Measurements from ENCODE around the gene TTPAL. TPM values are rescaled to one million over a fixed set of nuclear protein-coding genes. Genes with fewer than 3 reads are reported as not detected.

TTPAL gene
- total and polyA plus RNA-seq, 2 of the 4 experiments (the other 2 are of a cell fraction), result 8.2 to 18.1 TPM

GRCh38 chr20:44432618-44433577, 42.8 kb upstream of the TTPAL start:
- no peak overlapping the region for H3K23ac ChIP-seq (ENCODE audit: low read depth, low read length)
- no peak overlapping the region for H3K9ac ChIP-seq (ENCODE audit: low read depth, low read length)
- H3K4me2 ChIP-seq (ENCODE audit: low read depth, low read length), result no peak overlapping the region
- H3K36me3 ChIP-seq (ENCODE audit: control insufficient read depth, insufficient read depth, low read length), result no peaks in the 10 kb centered on the region
- H3K18ac ChIP-seq (ENCODE audit: low read depth, low read length), result no peak overlapping the region
- no peak for TF ChIP-seq MXI1 (IDR thresholded peaks at IDR 0.05; ENCODE audit: borderline replicate concordance, low read depth, low read length)
- TF ChIP-seq FOS (IDR thresholded peaks at IDR 0.05; ENCODE audit: low read depth, low read length), result no peak
- no peak for TF ChIP-seq POLR2A (IDR thresholded peaks at IDR 0.05; ENCODE audit: low read depth, low read length)
- no peak for TF ChIP-seq USF2 (IDR thresholded peaks at IDR 0.05; ENCODE audit: low read depth, low read length)
- TF ChIP-seq NFE2L2 (IDR thresholded peaks at IDR 0.05; ENCODE audit: low read depth, low read length), result no peak
- TF ChIP-seq, protein P1, sequence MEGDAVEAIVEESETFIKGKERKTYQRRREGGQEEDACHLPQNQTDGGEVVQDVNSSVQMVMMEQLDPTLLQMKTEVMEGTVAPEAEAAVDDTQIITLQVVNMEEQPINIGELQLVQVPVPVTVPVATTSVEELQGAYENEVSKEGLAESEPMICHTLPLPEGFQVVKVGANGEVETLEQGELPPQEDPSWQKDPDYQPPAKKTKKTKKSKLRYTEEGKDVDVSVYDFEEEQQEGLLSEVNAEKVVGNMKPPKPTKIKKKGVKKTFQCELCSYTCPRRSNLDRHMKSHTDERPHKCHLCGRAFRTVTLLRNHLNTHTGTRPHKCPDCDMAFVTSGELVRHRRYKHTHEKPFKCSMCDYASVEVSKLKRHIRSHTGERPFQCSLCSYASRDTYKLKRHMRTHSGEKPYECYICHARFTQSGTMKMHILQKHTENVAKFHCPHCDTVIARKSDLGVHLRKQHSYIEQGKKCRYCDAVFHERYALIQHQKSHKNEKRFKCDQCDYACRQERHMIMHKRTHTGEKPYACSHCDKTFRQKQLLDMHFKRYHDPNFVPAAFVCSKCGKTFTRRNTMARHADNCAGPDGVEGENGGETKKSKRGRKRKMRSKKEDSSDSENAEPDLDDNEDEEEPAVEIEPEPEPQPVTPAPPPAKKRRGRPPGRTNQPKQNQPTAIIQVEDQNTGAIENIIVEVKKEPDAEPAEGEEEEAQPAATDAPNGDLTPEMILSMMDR (conservative IDR thresholded peaks at IDR 0.05; ENCODE audit: low read depth, low read length), result no peak
- no peak for TF ChIP-seq RAD21 (IDR thresholded peaks at IDR 0.05; ENCODE audit: low read length)
- TF ChIP-seq SMC3 (IDR thresholded peaks at IDR 0.05; ENCODE audit: low read depth, low read length), result no peak
- TF ChIP-seq RFX5 (IDR thresholded peaks at IDR 0.05; ENCODE audit: low read depth, low read length), result no peak
- no peak for TF ChIP-seq CHD1 (IDR thresholded peaks at IDR 0.05; ENCODE audit: low read depth, low read length)
- TF ChIP-seq MAZ (IDR thresholded peaks at IDR 0.05; ENCODE audit: borderline replicate concordance, low read depth, low read length), result no peak
- no peak overlapping the region for H2AK5ac ChIP-seq (ENCODE audit: low read depth, low read length)
- H3K27ac ChIP-seq (ENCODE audit: insufficient read depth, low read length), result no peak overlapping the region
- no peaks in the 10 kb centered on the region for H3K79me1 ChIP-seq (ENCODE audit: low read depth in 1 of 2, low read length in 2 of 2)
- H2BK20ac ChIP-seq (ENCODE audit: low read depth, low read length), result no peak overlapping the region
- H2BK15ac ChIP-seq (ENCODE audit: low read depth, low read length), result no peak overlapping the region
- no TSS peak for BruUV-seq (replicated peaks)
- H3K14ac ChIP-seq (replicated peaks; ENCODE audit: low read depth, low read length), result no peak overlapping the region
- H2BK5ac ChIP-seq (ENCODE audit: low read depth, low read length, poor library complexity, severe bottlenecking), result no peak overlapping the region
- no peak for ATAC-seq (ENCODE audit: low read depth)
- H3K9me3 ChIP-seq (ENCODE audit: control insufficient read depth, insufficient read depth, low read length), result no peaks in the 10 kb centered on the region
- H2AK9ac ChIP-seq (replicated peaks; ENCODE audit: low read depth, low read length, poor library complexity), result no peak overlapping the region
- H4K8ac ChIP-seq (ENCODE audit: low read depth in 2 of 2, low read length in 2 of 2), result no peak overlapping the region
- no peak for DNase-seq
- H3K9me1 ChIP-seq (ENCODE audit: insufficient read depth, low read length), result no peaks in the 10 kb centered on the region
- ChIA-PET CTCF (no interaction called here), POLR2A (ENCODE audit: unreplicated experiment) (interaction anchor here (0.7 kb wide), 1 partner anchor 159 kb away, joined by 3 read pairs; no protein-coding TSS in a partner anchor)
- in situ Hi-C loops (cut with MboI; ENCODE audit: low sequenced_read_pairs), result no loop called here
- no peaks in the 10 kb centered on the region for H3K4me1 ChIP-seq (ENCODE audit: control insufficient read depth, insufficient read depth, low read length)
- no CpG with 5 or more reads among the region's 8 CpGs for WGBS, 2 experiments (ENCODE audit: extremely low coverage in 2 of 2, insufficient read length in 1 of 2)
- dilution Hi-C loops (cut with HindIII; ENCODE audit: low sequenced_read_pairs, unreplicated experiment), result no loop called here
- no peak overlapping the region for H3K4ac ChIP-seq (ENCODE audit: low read depth, low read length)
- H2BK120ac ChIP-seq (ENCODE audit: low read depth, low read length), result no peak overlapping the region
- H4K5ac ChIP-seq (ENCODE audit: low read depth, low read length), result no peak overlapping the region
- H4K91ac ChIP-seq (ENCODE audit: insufficient read depth, low read depth, low read length), result no peak overlapping the region
- intact Hi-C loops (cut with micrococcal nuclease), result no loop called here
- no peak overlapping the region for H3K4me3 ChIP-seq (ENCODE audit: insufficient read depth, low read depth, low read length)
- H2AFZ ChIP-seq (replicated peaks; ENCODE audit: low read length, poor library complexity), result no peak overlapping the region
- peaks cover 38% of the 10 kb centered on the region for H3K27me3 ChIP-seq (ENCODE audit: control insufficient read depth, insufficient read depth, low read length)
- no peak overlapping the region for H3K56ac ChIP-seq (ENCODE audit: extremely low read depth, insufficient read depth, low read length)
- H4K20me1 ChIP-seq (ENCODE audit: insufficient read depth, low read length), result no peaks in the 10 kb centered on the region

All from IMR-90 (cell line).